A549 (cell line): ENCODE results near the gene CCR5AS.

Experiments
- CHD2 ChIP-seq: fragments of 150-350 bp; IDR thresholded peaks from 2 replicates; pipeline ENCODE4 v1.6.1; 2014; ENCODE audit warnings: low read length; ENCODE audit not compliant: partially characterized antibody
- CTCF ChIP-seq: fragments of >200 bp; sonication (Bioruptor Twin); formaldehyde crosslinking; IDR thresholded peaks from 3 replicates; pipeline ENCODE4 v1.5.1; 2016
- GATA3 ChIP-seq: IDR thresholded peaks from 2 replicates; pipeline ENCODE4 v1.6.1; 2012; ENCODE audit warnings: borderline replicate concordance
- JUN ChIP-seq, 2 experiments: fragments of >200 bp; sonication (Bioruptor Twin); formaldehyde crosslinking; IDR thresholded peaks; 2 replicates in 1 of 2; 3 replicates in 1 of 2; pipeline ENCODE4 v1.6.1; 2016 to 2017
- MAX ChIP-seq: IDR thresholded peaks from 2 replicates; pipeline ENCODE4 v1.6.1; 2012
- POLR2A ChIP-seq: IDR thresholded peaks from 2 replicates; pipeline ENCODE4 v1.6.1; 2012; ENCODE audit warnings: mild to moderate bottlenecking, low read length
- RAD21 ChIP-seq, 2 experiments: fragments of >200 bp in 1 of 2; sonication (Bioruptor Twin) in 1 of 2; formaldehyde crosslinking in 1 of 2; IDR thresholded peaks in 1 of 2; conservative IDR thresholded peaks in 1 of 2; 2 replicates in 1 of 2; 3 replicates in 1 of 2; pipeline ENCODE4 v1.6.1; 2012 to 2018; ENCODE audit warnings: inconsistent platforms in 1 of 2
- RCOR1 ChIP-seq: fragments of 150-350 bp; IDR thresholded peaks from 2 replicates; pipeline ENCODE4 v1.6.1; 2014; ENCODE audit warnings: antibody characterized with exemption, low read length, low read depth

GRCh38 chr3:46440531-46441294, 33.8 kb upstream of the CCR5AS start:
- TF ChIP-seq CTCF (no peak), JUN (IDR thresholded peaks at IDR 0.05) (no peak), POLR2A (no peak), RCOR1 (no peak), CHD2 (no peak), RAD21 (conservative IDR thresholded peaks at IDR 0.05 in 1 of 2, IDR thresholded peaks at IDR 0.05 in 1 of 2) (no peak), MAX (no peak), GATA3 (no peak)
